Activated CD4-positive, alpha-beta T cell treated with anti-CD3 and anti-CD28 coated beads, Interleukin-2, amount 50 U/mL, for 4 hours (primary cell): ENCODE measurements around the gene ANO3.
"Not testable (repeated sequence)": the region's sequence is repeated elsewhere in the genome, so short reads cannot be mapped to it uniquely, and the experiment has no call there.

Experiments used
- DNase-seq, 2 experiments: peaks; one replicate each; pipeline ENCODE4 v3.0.0-alpha.2; 2020

Gene ANO3

DNA sequence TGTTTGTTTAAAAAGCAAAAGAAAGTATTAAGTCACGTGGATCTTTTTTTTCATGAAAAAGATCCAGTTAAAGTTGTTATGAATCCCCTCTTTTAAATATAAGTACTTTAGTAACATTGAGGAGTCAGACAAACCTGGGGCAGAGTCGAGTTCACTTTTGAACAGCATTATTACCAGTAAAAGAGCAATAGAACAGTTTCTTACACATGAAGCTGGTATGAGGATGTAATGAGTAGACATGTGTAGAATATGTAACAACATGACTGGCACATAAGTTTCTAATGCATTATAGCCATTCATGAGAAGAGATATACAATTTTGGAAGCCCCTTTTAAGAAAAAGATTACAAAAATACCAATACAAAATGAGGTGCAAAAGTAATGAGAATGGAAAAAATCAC, 247.8 kb downstream of the ANO3 start:
- DNase-seq, result no peak

GRCh38 chr11:26580929-26581328, 249.0 kb downstream of the ANO3 start:
- DNase-seq, result no peak

DNA sequence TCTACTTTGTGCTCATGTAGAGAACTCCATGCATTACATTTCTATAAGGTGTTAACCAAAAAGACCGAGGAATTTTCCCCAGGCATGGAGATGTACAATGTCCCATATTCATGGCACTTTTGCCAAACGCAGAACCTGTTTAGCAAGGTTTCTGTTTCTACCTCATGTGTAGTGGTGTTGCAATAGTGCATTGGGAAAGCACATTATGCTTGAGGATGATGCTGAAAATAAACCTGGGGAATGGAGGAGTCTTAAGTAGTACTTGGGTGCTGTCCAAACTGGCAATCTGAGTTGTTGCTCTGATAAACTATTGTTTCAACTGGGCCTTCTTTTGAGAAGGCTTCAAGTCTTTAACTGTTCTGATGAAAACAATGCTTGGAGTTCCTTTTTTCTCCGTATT, 251.6 kb downstream of the ANO3 start:
- DNase-seq, result no peak

DNA sequence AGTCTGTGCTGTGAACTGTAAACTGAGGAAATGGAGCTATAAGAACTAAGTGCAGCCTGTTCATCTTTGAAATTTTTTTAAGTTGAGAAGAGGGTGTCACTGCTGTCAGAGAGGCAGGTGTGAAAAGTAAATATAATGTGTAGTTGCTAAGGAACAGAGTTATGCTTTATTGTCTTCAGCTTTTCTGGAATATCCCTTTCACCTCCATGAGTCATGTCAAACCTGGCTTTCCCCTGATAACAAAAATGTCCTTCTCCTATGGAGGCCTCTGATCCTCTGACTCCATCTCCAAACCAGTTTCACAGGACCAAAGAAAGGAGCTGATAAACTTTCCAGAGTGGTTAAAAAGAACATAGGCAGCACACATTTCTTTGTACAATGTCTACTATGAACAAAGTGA, 252.9 kb downstream of the ANO3 start:
- no peak for DNase-seq

DNA sequence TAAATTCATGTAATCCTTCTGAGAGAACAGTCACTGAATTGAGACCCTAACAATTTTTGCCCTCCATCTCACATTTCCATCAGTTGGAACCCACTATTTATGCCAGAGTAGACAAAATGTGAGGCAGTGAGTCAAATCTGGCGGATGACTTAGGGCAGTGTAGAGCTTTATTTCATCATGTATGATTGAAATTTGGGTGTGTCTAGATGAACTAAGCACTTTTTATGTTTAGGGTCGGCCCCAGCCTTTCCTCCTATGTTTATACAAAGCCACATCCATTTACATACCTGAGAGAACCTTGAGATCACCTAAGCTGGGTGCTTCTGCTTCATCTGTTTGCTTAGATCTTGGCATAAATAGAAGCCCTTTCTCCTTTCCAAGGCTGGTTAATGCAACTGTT, 255.1 kb downstream of the ANO3 start:
- no peak for DNase-seq

GRCh38 chr11:26593691-26594090, 261.8 kb downstream of the ANO3 start:
- no peak for DNase-seq

DNA sequence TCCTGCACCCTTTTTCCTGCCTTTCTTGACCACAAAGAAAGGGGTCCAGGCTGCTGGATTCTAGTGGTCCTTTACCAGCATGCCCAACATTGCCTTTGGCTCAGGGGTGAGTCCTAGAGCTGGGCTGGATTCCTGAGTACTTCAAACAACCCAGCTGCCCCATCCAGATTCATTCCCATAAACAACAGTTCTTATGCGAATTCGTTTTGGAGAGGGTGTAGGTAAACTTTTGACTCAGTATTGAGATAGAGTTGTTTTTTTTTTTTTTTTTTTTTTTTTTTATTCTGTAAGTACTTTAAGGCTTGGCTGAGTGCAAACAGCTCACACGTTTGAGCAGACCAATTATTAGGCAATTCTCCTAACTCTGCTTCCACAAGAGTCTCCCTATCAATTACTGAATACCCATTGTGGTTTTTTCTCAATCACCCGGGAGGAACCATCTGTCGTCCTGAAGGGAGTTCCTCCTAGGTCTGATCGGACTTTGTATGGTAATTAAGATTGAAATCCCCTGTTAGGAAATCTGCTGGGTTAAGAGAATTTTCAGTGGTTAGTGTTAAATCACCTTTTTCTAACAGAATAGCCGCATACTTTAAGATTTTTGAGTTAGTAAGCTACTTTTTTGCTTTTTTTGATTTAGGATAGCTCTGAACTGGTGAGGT, 263.4 kb downstream of the ANO3 start:
- not testable (repeated sequence) for DNase-seq

DNA sequence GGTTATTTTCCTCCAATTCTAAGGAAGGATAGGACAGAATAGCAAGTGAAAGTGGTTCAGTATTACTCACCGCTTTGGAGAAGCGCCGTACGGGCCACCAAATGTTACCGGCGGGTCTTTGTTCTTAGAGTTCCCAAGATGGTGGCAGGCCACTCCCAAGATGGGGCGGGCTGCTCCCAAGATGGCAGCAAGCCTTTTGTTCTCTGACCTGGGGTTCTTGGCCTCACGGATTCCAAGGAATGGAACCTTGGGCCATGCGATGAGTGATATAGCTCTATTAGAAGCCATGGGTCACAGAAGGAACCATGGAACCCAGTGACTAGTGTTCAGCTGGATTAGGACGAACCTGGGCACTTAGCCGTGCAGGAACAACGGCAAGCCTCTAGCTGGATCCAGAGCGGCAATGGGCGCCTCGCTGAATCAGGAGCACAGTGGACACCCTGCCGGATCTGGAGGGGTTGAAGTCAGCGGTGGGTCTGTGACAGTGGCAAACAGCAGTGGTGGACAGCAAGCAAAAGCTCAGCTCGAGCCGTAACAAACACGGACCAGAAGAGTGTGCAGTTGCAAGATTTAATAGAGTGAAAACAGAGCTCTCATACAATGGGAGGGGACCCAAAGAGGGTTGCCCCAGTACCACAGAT, 265.2 kb downstream of the ANO3 start:
- DNase-seq, result not testable (repeated sequence)

GRCh38 chr11:26597899-26598298, 266.0 kb downstream of the ANO3 start:
- no peak for DNase-seq

- DNase-seq, result no peak
These were observed 267.5 kb downstream of the ANO3 start for GRCh38 chr11:26599425-26599824.

DNA sequence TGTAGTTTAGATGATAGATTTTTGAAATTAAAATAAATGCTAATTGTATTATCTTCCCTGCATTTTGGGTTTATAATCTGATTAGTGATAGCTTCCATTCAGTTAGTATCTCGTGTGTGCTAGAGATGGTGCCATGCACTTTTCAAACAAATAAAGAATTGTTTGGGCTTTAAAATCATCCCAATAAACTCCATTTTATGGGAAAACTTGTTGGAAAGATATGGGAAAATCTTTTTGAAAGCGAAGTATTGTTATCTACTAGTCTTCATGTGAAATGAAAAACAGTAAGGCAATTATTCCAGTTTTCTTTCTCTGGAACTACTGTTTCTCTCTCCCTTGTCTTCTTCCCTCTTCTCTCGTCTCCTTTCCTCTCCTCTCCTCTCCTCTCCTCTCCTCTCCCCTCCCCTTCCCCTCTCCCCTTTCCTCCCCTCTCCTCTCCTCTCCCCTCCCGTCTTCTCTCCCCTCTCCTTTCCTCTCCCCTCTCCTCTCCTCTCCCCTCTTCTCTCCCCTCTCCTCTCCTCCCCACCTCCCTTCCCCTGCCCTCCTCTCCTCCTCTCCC, 268.0 kb downstream of the ANO3 start:
- DNase-seq, result no peak

GRCh38 chr11:26607725-26608506, 276.0 kb downstream of the ANO3 start:
- no peak for DNase-seq

GRCh38 chr11:26608507-26609146, 276.7 kb downstream of the ANO3 start:
- DNase-seq, result no peak

GRCh38 chr11:26613759-26614158, 281.8 kb downstream of the ANO3 start:
- DNase-seq, result no peak

- DNase-seq, result no peak
These were observed 286.5 kb downstream of the ANO3 start for GRCh38 chr11:26618441-26618840.

DNA sequence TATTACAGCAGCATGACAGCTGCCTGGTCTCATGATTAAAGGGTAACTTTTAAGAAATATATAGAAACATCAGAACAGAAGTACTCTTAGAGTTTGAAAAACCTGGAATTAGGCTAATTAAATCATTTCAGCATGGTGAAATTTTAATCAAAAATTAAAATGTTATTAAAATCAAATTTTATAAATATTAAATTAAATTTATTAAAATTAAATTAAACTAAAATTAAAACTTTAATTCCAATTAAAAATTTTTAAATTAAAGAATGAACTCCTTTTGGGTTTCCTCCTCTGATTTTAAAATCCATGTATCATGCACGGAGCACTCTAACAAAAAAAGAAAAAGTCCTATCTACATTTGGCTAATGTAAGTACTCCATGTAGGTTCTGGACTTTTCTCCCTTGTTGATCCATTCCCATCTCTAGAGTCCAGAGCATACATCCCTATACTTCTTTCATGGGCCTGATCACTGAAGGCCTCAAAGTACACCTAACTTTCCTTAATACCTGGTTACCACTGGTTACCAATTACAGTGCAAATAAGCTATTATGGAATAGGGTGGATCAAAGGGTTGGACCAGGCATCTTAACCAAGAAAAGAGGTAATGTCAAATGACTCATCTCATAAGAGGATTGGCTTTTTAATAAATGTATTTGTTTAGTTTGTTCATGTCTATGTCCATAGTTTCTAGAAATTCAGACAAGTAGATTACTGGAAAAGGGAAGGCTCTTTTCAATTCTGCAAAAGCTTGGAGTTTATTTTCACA, 288.5 kb downstream of the ANO3 start:
- DNase-seq, result no peak

DNA sequence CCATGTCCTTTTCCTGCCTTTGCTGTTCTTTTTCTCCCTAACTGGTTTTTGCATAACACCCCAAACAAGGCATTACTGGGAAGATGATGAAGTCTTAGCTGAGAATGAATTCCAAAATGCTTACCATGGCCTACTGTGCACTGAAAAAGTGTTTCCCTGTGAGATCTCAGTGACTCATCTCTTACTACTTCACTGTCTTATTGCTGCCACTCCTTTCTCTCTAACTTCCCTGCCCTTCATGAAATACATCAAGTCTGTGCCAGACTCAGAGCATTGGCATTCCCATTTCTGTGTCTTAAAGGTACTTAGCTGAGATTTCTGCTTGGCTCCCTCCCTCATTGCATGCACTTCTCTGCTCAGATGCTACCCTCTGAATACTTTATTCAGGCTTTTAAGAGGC, 289.2 kb downstream of the ANO3 start:
- DNase-seq, result no peak

DNA sequence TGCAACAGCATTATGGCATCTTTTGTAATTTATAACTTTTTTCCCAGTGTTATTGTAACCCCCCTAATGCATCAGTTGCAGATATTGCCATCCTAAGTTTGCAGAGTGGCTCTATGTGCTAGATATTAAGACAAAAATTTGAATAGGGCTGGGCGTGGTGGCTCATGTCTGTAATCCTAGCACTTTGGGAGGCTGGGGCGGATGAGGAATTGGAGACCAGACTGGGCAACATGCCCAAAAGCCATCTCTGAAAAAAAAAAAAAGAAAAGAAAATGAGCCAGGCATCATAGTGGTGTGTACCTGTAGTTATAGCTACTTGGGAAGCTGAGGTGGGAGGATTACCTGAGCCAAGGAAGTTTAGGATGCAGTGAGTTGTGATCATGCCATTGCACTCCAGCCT, 290.3 kb downstream of the ANO3 start:
- no peak for DNase-seq

- DNase-seq, result no peak
These were observed 291.2 kb downstream of the ANO3 start for GRCh38 chr11:26623076-26623659.

- DNase-seq, result no peak
These were observed 294.4 kb downstream of the ANO3 start for GRCh38 chr11:26626346-26626745.

DNA sequence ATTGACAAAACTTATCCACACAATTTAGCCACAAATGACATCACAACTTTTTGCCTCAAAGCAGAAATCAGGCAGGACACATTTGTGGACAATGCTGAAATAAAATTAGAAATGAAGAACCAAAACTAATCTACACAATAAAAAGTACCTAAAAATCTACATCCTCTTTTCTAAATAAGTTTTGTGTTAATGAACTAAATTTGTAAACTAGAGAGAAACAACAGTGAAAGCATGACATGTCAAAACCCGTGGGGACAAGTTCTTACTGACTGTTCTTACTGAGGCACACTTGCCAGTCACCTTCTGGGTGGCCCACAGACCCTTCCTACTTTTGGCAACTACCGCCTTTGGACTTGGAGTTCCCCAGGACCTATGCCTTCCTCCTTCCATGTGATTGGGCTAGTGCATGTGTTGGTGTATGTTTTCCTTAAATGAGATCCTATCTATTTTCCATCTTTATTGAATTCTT, 300.8 kb downstream of the ANO3 start:
- DNase-seq, result no peak

DNA sequence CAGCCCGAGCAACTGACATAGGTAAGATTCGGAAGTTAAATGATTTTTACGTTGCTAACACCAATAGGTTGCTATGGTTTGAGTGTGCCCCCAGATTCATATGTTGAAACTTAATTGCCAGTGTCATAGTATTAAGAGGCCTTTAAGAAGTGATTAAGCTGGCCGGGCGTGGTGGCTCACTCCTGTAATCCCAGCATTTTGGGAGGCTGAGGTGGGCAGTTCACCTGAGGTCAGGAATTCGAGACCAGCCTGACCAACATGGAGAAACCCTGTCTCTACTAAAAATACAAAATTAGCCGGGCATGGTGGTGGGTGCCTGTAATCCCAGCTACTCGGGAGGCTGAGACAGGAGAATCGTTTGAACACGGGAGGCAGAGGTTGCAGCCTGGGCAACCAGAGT, 311.4 kb downstream of the ANO3 start:
- not testable (repeated sequence) for DNase-seq
